NB4 (cell line): ENCODE data around the gene SOX3.

Source experiments
- DNase-seq: peaks from one replicate; pipeline ENCODE4 v3.0.0; 2010; ENCODE audit warnings: low read depth
- H3K4me3 ChIP-seq: one replicate; pipeline ENCODE4 v1.5.1; 2011; ENCODE audit warnings: mild to moderate bottlenecking, low read depth, low read length, moderate library complexity
- CTCF ChIP-seq: IDR thresholded peaks from one replicate; pipeline ENCODE4 v1.5.1; 2012; ENCODE audit warnings: low read depth, low read length
- MYC ChIP-seq: IDR thresholded peaks from 2 replicates; pipeline ENCODE4 v1.6.1; 2011; ENCODE audit warnings: low read depth, low read length
- POLR2A ChIP-seq: IDR thresholded peaks from 2 replicates; pipeline ENCODE4 v1.6.1; 2011; ENCODE audit warnings: mild to moderate bottlenecking; ENCODE audit not compliant: insufficient read length; ENCODE audit errors: extremely low read depth
- TF ChIP-seq, protein P1 (sequence below): IDR thresholded peaks from 2 replicates; pipeline ENCODE4 v1.6.1; 2011; ENCODE audit warnings: low read depth, low read length

Gene SOX3

DNA sequence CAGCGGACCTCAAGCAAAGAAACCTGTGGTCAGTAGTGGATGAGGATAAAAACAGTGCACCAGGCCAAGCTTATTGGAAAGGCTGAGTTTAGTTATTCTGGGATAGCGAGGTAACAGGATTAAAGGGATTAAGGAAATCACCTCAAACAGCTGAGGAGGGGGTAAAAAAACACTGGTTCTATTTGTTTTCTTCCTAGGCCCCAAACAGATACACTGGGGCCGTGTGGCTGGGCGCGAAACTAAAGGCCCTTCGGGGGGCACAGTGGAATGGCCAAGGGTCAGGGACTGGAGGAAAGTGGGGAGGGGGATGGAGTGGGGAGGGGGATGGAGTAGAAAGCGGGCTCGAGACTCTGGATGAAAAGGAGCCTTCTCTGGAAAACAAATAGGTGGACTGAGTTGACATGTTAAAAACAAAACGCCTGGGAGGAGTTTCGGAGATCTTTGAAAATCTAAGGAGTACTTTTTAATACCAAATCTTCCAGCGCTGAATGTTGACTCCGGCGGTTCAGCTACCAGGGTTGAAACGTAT, 2.9 kb downstream of the SOX3 start:
- no peak for TF ChIP-seq MYC
- TF ChIP-seq, protein P1, sequence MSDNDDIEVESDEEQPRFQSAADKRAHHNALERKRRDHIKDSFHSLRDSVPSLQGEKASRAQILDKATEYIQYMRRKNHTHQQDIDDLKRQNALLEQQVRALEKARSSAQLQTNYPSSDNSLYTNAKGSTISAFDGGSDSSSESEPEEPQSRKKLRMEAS: no peak
- TF ChIP-seq POLR2A: no peak
- TF ChIP-seq CTCF: no peak
- DNase-seq: no peak
- no peak overlapping the region for H3K4me3 ChIP-seq

- TF ChIP-seq MYC (no peak), POLR2A (no peak), CTCF (no peak)
- TF ChIP-seq, protein P1: no peak
- DNase-seq: no peak
- no peak overlapping the region for H3K4me3 ChIP-seq
These were observed 3.5 kb downstream of the SOX3 start for GRCh38 chrX:140501321-140501720.

DNA sequence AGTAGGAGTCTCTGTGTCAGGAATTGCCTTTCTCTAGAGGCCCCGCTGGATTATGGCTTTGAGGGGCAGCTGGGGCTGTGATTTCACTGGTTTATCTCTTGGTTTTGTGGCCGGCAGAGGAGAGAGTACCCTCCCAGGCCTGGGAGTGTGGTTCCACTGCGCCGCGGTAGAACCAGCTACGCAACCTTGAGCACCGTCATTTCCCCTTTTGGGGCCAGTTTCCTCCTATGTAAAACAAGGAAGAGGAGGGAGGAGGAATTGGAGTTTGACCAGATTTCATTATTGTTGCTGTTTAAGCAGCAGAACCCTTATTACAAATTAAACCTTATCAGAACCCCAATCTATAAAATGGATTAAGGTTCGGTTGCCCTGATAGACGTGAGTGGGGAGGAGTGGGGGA, 4.4 kb downstream of the SOX3 start:
- no peak overlapping the region for H3K4me3 ChIP-seq
- TF ChIP-seq, protein P1: no peak
- TF ChIP-seq CTCF: no peak
- TF ChIP-seq MYC: no peak
- no peak for TF ChIP-seq POLR2A
- DNase-seq: peak; percentile 14

DNA sequence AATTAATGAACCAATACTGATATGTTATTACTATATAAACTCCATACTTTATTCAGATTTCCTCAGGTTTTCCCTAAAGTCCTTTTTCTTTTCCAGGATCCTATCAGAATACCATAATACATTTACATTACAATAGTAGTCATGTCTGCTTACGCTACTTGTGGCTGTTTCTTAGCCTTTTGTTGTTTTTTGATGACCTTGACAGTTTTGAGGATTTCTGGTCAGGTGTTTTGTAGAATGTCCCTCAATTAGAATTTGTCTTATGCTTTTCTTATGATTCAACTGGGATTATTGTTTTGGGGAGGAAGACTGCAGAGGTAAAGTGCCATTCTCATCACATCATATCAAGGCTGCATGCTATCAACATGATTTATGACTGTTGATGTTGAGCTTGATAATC, 9.1 kb downstream of the SOX3 start:
- TF ChIP-seq POLR2A: no peak
- TF ChIP-seq MYC: no peak
- TF ChIP-seq, protein P1: no peak
- TF ChIP-seq CTCF: no peak
- DNase-seq: no peak
- H3K4me3 ChIP-seq: no peak overlapping the region

- DNase-seq: no peak
- TF ChIP-seq POLR2A: no peak
- no peak for TF ChIP-seq MYC
- TF ChIP-seq CTCF: no peak
- TF ChIP-seq, protein P1: no peak
- H3K4me3 ChIP-seq: no peak overlapping the region
These were observed 12.5 kb downstream of the SOX3 start for GRCh38 chrX:140492066-140492994.
